DMS79 (cell line): ENCODE data around the gene ITGA3.

Source experiments
- DNase-seq: peaks from one replicate; lab custom pipeline; 2025; lab: John Stamatoyannopoulos, UW

Gene ITGA3

GRCh38 chr17:50055426-50056216, at the start of gene ITGA3:
ITGA3 (plus strand) TSS chr17:50056110; CDS start chr17:50056440, 330 bp downstream.
- peak; percentile 86 for DNase-seq

GRCh38 chr17:50009282-50009681, 46.6 kb upstream of the ITGA3 start:
- no peak for DNase-seq

GRCh38 chr17:50013079-50013478, 42.8 kb upstream of the ITGA3 start:
- no peak for DNase-seq

DNA sequence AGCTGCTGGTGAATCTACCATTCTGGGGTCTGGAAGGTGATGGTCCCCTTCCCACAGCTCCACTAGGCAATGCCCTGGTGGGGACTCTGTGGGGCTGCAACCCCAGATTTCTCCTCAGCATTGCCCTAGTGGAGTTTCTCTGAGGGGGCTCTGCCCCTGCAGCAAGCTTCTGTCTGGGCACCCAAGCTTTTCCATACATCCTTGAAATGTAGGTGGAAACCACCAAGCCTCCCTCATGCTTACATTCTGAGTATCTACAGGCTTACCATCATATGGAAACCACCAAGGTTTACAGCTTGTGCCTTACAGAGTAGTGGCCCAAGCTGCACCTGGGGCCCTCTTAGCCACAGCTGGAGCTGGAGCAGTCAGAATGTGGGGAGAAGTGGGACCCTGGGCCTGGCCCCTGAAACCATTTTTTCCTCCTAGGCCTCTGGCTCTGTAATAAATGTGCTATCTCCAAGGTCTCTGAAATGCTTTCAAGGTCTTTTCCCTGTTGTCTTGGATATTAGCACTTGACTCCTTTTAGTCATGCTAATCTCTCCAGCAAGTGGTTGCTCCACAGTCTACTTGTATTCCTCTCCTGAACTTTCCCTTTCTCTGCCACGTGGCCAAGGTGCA, 41.3 kb upstream of the ITGA3 start:
- DNase-seq: no peak

DNA sequence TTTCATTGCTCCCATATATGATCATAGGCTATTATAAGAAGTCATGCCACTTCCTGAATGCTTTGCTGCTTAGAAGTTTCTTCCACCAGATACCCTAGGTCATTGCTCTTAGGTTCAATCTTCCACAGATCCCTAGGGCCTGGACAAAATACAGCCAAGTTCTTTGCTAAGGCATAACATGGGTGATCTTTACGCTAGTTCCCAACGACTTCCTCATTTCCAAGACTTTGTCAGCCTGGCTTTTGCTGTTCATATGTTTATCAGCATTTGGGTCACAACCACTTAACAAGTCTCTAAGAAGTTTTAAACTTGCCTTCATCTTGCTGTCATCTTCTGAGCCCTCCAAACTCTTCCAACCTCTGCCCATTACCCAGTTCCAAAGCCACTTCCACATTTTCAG, 40.8 kb upstream of the ITGA3 start:
- DNase-seq: no peak

- no peak for DNase-seq
Observed at GRCh38 chr17:50018909-50019308, 37.0 kb upstream of the ITGA3 start.

- no peak for DNase-seq
Observed at GRCh38 chr17:50020841-50021599, 34.9 kb upstream of the ITGA3 start.

DNA sequence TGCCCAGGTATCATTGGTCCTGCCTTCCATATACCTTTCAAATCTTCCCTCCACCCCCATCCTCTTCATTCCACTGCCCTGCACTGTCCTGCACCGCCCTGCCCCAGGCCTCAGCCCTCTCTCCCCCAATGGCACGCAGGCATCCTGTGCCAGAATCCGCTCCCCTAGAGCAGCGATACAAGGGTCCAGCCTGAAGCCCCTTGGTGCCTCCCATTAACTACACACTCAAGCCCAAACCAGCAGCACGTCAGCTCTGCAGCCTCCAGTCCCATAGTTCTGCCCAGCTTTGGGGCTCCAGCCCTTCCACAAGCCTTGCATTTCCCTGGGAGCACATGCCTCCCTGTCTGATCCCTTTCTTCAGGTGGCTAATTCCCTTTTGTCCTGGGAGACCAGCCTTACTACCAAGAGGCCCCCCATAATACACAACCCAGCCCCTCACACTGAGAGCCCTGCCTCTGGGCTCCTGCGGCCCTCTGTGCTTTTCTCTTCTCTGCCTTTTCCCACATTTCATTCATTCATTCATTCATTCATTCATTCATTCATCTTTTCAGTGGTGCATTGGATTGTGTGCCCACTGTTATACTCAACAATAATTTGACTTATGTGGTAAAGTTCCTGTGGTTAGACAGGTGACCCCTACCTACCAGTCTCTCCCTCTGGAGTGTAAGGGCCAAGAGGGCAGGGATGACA, 34.1 kb upstream of the ITGA3 start:
- DNase-seq: no peak

- no peak for DNase-seq
Observed at GRCh38 chr17:50022463-50023130, 33.3 kb upstream of the ITGA3 start.

- no peak for DNase-seq
Observed at GRCh38 chr17:50023520-50023919, 32.4 kb upstream of the ITGA3 start.

DNA sequence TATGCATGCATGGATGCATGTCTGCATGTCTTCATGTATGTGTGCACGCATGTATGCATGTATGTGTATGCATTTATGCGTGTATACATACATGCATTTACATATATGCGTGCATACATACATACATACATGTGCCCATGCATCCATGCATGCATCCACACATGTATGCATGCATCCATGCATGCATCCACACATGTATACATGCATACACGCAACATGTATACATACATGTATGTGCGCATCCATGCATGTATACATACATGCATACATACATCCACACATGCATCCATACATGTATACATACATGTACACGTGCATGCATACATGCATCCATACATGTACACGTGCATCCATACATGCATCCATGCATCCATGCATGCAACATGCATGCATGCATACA, 31.1 kb upstream of the ITGA3 start:
- DNase-seq: no peak

DNA sequence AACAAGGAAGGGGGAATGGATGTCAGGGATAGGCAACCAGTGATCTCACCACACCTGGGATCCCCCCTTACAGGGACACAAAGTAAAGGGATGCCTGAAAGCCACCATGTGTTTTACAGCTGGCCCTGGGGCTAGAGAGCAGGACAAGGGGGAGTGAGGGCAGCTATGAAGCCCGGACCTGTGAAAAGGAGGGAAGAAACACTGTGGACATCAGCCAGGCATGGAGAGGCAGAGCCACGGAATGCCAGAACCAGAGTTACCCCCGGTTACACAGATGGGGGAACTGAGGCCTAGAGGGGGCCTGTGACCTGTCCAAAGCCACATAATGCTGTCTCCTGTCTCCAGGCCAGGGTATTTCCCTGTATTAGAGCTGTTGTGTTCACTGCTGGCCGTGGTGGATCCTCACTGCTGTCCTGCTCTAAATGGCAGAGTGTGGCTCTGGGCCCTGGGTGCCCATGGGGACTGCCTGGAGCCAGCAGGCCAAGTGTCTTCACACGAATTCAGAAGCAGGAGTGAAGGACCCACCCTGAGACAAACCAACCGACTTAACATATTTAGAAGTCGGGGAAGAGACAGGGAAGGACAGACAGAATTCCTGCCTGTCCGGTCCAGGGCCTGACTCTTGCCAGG, 29.7 kb upstream of the ITGA3 start:
- no peak for DNase-seq

DNA sequence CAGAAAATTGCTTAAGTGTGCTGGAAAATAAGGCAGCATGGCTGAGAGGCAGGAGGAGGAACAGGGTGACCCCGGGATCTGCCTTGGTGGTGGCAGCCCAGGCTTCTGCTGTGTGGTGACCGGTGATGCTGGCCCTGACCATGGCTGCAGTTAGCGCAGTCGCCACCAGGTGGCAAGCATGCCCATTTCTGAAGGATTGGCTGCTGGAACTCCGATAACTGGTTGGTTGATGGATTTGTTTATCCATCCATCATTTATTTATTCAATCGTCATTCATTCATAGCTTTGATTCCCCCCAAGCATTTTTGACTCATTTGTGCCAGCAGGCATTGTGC, 29.1 kb upstream of the ITGA3 start:
- DNase-seq: peak; percentile 33

- DNase-seq: no peak
Observed at GRCh38 chr17:50027172-50027880, 28.6 kb upstream of the ITGA3 start.

GRCh38 chr17:50027881-50028735, 27.8 kb upstream of the ITGA3 start:
- DNase-seq: no peak

DNA sequence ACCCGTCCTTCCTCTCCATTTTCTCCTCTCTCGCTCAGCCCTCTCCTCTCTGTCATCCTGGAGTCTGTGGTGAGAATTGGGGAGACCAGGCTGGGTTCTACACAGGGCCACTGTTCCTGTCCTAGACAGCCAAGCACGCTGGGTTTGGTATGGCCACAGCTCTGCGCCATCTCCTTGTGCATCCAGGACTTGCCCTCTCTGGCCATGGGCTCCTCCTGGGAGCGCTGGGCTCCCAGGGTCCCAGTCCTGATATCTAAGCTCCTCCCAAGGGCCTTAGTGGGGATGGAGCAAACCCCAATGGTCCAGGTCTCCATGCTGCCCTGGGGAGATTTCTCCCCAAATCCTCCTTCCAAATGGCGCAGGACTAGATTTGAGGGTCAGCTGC, 27.2 kb upstream of the ITGA3 start:
- DNase-seq: no peak

GRCh38 chr17:50029185-50029584, 26.7 kb upstream of the ITGA3 start:
- no peak for DNase-seq

- DNase-seq: no peak
Observed at GRCh38 chr17:50033316-50033715, 22.6 kb upstream of the ITGA3 start.

DNA sequence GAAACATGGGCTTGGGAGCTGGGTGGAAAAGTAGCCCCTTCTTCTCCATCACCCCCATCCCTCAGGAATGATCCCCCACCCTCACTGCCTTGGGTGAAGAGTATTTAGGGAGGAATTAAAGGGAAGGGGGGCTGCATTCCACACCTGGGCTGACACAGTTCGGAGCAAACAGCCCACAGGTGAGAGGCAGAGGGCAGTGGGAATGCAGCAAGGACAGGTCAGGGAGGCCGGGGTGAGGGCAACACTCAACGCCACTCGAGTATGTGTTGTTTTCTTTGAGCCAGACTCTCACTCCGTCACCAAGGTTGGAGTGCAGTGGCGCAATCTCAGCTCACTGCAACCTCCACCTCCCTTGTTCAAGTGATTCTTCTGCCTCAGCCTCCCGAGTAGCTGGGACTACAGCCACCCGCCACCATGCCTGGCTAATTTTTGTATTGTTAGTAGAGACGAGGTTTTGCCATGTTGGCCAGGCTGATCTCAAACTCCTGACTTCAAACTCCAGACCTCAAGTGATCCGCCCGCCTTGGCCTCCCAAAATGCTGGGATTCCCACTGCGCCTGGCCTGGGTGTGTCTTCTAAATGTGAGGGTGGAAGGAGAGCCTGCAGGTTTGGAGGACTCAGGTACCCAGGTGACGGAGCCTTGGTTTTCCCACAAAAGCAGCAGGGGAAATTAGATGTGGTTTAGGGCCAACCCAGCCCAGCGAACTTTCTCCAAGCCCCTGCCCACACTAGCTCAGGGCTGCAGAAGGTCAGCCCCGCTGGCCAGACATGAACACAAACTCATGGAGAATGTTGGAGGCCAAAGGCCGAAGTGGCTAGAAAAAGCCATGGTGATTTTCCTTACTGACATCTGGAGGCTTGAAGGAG, 21.2 kb upstream of the ITGA3 start:
- DNase-seq: no peak
